ENCODE measurements around the gene NUP93.

- TF ChIP-seq CTCF (IDR thresholded peaks at IDR 0.05) (no peak), POLR2A (IDR thresholded peaks at IDR 0.05) (no peak)
Observed at GRCh38 chr16:56889206-56889605, 159.3 kb downstream of the NUP93 start.
